Measurements from ENCODE around the gene SNN.

Gene SNN

GRCh38 chr16:11639008-11639562, 29.2 kb upstream of the SNN start:
- TF ChIP-seq JUND (IDR thresholded peaks at IDR 0.05; ENCODE audit: low read depth): no peak
- in situ Hi-C loops (cut with HindIII; ENCODE audit: low pct_unique_long_range_greater_than_20kb, low sequenced_read_pairs): no loop called here

GRCh38 chr16:11639925-11640899, 28.0 kb upstream of the SNN start:
- peak in 1 of 2 experiments; percentile 82 for DNase-seq (ENCODE audit: low read depth in 1 of 2, low spot score in 1 of 2)
- no peak for TF ChIP-seq JUND (IDR thresholded peaks at IDR 0.05; ENCODE audit: low read depth)
- in situ Hi-C loops (cut with HindIII; ENCODE audit: low pct_unique_long_range_greater_than_20kb, low sequenced_read_pairs): no loop called here

More at GRCh38 chr16:11639008-11639562, 29.2 kb upstream of the SNN start:
- no peak for DNase-seq (ENCODE audit: low read depth in 1 of 2, low spot score in 1 of 2)

DNA sequence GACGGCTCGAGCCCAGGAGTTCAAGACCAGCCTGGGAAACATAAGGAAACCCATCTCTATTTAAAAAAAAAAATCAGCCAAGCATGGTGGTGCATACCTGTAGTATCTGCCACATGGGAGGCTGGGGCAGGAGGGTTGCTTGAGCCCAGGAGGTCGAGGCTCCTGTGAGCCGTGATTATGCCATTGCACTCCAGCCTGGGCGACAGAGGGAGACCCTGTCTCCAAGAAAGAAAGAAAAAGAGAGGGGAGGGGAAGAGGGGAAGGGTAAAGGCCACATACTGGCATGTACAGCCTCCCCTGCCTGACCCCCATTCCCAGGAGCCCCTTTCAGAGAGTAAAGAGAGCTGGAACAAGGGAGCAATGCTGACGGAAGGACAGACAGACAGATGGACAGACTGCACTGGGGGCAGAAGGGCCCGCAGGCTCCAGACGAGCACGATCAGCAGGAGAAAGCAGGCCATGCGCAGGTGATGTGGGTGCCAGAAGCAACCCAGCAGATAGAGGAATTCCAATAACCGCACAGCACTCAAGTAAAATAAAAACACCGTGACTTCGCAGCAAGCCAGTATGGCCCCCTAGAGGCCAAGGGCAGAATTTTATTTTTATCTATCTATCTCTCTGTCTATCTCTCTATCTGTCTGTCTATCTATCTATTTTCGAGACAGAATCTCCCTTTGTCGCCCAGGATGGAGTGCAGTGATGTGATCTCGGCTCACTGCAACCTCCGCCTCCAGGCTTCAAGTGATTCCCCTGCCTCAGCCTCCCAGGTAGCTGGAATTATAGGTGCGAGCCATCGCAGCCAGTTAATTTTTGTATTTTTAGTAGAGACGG, 27.1 kb upstream of the SNN start:
- peak in 1 of 2 experiments; percentile 66 for DNase-seq (ENCODE audit: low read depth in 1 of 2, low spot score in 1 of 2)
- no peak for TF ChIP-seq JUND (IDR thresholded peaks at IDR 0.05; ENCODE audit: low read depth)
- in situ Hi-C loops (cut with HindIII; ENCODE audit: low pct_unique_long_range_greater_than_20kb, low sequenced_read_pairs): no loop called here

GRCh38 chr16:11642765-11643116, 25.5 kb upstream of the SNN start:
- no peak for TF ChIP-seq JUND (IDR thresholded peaks at IDR 0.05; ENCODE audit: low read depth)
- in situ Hi-C loops (cut with HindIII; ENCODE audit: low pct_unique_long_range_greater_than_20kb, low sequenced_read_pairs): no loop called here
- no peak for DNase-seq (ENCODE audit: low read depth in 1 of 2, low spot score in 1 of 2)

DNA sequence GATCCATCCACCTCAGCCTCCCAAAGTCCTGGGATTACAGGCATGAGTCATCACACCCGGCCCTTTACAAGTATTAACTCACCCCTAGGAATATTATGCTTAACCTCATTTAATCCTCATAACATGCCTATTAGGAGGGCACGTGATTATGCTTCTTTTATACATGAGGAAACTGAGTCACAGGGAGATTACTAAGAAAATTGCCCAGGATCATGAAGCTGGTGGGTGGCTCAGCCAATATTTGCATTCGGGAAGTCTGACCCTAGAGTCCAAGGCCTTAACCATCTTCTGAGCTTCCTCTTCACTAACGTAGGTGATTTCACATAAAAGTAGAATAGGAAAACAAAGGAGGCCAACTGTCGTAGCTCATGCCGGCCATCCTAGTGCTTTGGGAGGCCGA, 19.0 kb upstream of the SNN start:
- DNase-seq (ENCODE audit: low read depth in 1 of 2, low spot score in 1 of 2): no peak
- in situ Hi-C loops (cut with HindIII; ENCODE audit: low pct_unique_long_range_greater_than_20kb, low sequenced_read_pairs): no loop called here
- TF ChIP-seq JUND (IDR thresholded peaks at IDR 0.05; ENCODE audit: low read depth): no peak

DNA sequence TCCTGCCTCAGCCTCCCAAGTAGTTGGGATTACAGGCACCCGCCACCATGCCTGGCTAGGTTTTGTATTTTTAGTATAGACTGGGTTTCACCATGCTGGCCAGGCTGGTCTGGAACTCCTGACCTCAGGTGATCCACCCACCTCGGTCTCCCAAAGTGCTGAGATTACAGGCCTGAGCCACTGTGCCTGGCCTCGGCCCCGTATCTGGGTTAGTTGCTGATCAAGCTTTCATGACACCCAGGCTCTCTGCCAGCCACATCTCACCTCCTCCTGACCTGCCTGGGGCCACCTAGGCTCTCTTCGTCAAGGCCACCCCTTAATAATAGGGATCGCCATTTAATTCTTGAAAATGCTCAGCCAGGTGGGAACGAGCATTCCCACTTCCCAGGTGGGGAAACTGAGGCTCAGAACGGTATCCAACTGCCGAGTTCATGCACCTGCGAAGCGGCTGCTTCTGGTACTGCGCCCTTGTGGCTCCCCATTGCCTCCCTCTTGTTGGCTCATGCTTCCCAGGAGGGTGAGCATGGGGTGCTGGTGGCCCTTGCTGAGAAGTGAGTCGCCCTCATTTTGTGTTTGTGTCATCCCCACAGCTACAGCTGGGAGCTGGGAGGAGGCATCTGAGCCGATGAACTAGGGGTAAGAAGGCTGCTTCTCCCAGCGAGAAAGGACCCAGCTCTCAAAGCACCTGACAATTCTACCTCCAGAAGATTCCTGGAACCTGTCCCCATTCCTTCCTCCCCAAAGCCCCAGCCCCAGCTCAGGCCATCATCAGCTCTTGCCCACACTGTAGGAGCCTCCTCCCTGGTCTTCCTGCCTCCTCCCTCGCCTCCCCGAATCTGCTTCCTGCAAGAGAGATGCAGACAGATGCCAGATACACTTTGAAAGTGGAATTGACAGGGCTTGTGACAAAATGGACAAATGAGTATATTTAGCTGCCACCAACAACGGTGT, 17.3 kb upstream of the SNN start:
- no peak for DNase-seq (ENCODE audit: low read depth in 1 of 2, low spot score in 1 of 2)
- in situ Hi-C loops (cut with HindIII; ENCODE audit: low pct_unique_long_range_greater_than_20kb, low sequenced_read_pairs): no loop called here
- TF ChIP-seq JUND (IDR thresholded peaks at IDR 0.05; ENCODE audit: low read depth): no peak

DNA sequence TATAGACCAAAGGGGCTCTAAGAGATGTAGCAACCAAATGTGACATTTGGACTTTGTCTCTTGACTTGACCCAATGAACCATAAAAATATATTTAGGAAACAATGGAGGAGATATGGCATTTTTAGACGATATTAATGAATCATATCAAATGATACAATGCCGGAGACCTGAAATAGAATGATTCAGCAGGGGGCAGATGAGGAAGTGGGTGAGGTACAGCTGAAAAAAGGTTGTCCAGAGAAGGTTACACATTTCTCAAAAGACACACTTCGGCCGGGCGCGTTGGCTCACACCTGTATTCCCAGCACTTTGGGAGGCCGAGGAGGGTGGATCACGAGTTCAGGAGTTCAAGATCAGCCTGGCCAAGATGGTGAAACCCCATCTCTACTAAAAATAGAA, 16.5 kb upstream of the SNN start:
- DNase-seq (ENCODE audit: low read depth in 1 of 2, low spot score in 1 of 2): no peak
- TF ChIP-seq JUND (IDR thresholded peaks at IDR 0.05; ENCODE audit: low read depth): no peak
- in situ Hi-C loops (cut with HindIII; ENCODE audit: low pct_unique_long_range_greater_than_20kb, low sequenced_read_pairs): no loop called here

GRCh38 chr16:11655655-11656054, 12.6 kb upstream of the SNN start:
- no peak for TF ChIP-seq JUND (IDR thresholded peaks at IDR 0.05; ENCODE audit: low read depth)
- in situ Hi-C loops (cut with HindIII; ENCODE audit: low pct_unique_long_range_greater_than_20kb, low sequenced_read_pairs): no loop called here

DNA sequence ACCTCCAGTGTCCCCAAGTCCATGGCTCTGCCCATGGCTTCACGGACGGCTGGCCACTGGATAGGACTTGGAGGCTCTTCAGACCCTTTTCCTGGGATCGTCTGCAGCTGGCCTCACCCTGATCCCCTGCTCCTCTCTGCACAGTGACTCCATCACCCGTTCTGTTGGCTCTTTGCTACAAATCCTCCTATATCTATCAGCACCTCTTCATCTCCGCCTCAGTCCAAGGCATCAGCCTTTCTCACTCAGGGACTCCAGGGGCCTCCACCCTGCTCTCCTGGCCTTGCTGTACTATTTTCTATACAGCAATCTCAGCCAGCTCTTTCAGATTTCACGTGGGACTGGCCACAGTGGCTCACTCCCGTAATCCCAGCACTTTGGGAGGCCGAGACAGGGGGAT, 10.7 kb upstream of the SNN start:
- no peak for DNase-seq (ENCODE audit: low read depth in 1 of 2, low spot score in 1 of 2)
- in situ Hi-C loops (cut with HindIII; ENCODE audit: low pct_unique_long_range_greater_than_20kb, low sequenced_read_pairs): no loop called here
- no peak for TF ChIP-seq JUND (IDR thresholded peaks at IDR 0.05; ENCODE audit: low read depth)

More at GRCh38 chr16:11655655-11656054, 12.6 kb upstream of the SNN start:
- no peak for DNase-seq (ENCODE audit: low read depth in 1 of 2, low spot score in 1 of 2)

- no peak for DNase-seq (ENCODE audit: low read depth in 1 of 2, low spot score in 1 of 2)
- no peak for TF ChIP-seq JUND (IDR thresholded peaks at IDR 0.05; ENCODE audit: low read depth)
- in situ Hi-C loops (cut with HindIII; ENCODE audit: low pct_unique_long_range_greater_than_20kb, low sequenced_read_pairs): no loop called here
These were observed 9.2 kb upstream of the SNN start for GRCh38 chr16:11658896-11659708.

GRCh38 chr16:11660565-11660964, 7.7 kb upstream of the SNN start:
- no peak for DNase-seq (ENCODE audit: low read depth in 1 of 2, low spot score in 1 of 2)
- no peak for TF ChIP-seq JUND (IDR thresholded peaks at IDR 0.05; ENCODE audit: low read depth)
- in situ Hi-C loops (cut with HindIII; ENCODE audit: low pct_unique_long_range_greater_than_20kb, low sequenced_read_pairs): no loop called here

Data from T47D (cell line).